Activated naive CD4-positive, alpha-beta T cell treated with anti-CD3 and anti-CD28 coated beads, Interleukin-2, amount 50 U/mL, for 24 hours (primary cell): ENCODE measurements around the gene OR5B21.

Experiments
- H3K27ac Mint-ChIP-seq: one replicate; pipeline ENCODE4 v1.8.0; 2021; ENCODE audit warnings: mild to moderate bottlenecking, mixed read lengths
- H3K27me3 Mint-ChIP-seq: one replicate; pipeline ENCODE4 v1.8.0; 2021; ENCODE audit warnings: mixed read lengths
- H3K36me3 Mint-ChIP-seq: one replicate; pipeline ENCODE4 v1.8.0; 2021; ENCODE audit warnings: mixed read lengths
- H3K4me1 Mint-ChIP-seq: one replicate; pipeline ENCODE4 v1.8.0; 2021; ENCODE audit warnings: mixed read lengths
- H3K4me3 Mint-ChIP-seq: one replicate; pipeline ENCODE4 v1.8.0; 2021; ENCODE audit warnings: mild to moderate bottlenecking, mixed read lengths
- H3K9me3 Mint-ChIP-seq: one replicate; pipeline ENCODE4 v1.8.0; 2021; ENCODE audit warnings: mixed read lengths

Gene OR5B21

GRCh38 chr11:58508005-58508404 lies at the start of gene OR5B21:
Gene OR5B21, minus strand, starts transcription at chr11:58508105. Its CDS starts 0 bp downstream, at chr11:58508105.
- peaks cover 13% of the 10 kb centered on the region for H3K36me3 Mint-ChIP-seq
- no peaks in the 10 kb centered on the region for H3K4me1 Mint-ChIP-seq
- H3K27ac Mint-ChIP-seq = no peak within 1 kb of the TSS
- H3K27me3 Mint-ChIP-seq = no peaks in the 10 kb centered on the region
- H3K9me3 Mint-ChIP-seq = no peaks in the 10 kb centered on the region
- no peak within 1 kb of the TSS for H3K4me3 Mint-ChIP-seq

GRCh38 chr11:58549644-58550043 lies 41.7 kb upstream of the OR5B21 start:
- H3K36me3 Mint-ChIP-seq = peaks cover 55% of the 10 kb centered on the region
- no peaks in the 10 kb centered on the region for H3K9me3 Mint-ChIP-seq
- H3K4me3 Mint-ChIP-seq = no peak overlapping the region
- H3K27me3 Mint-ChIP-seq = no peaks in the 10 kb centered on the region
- H3K27ac Mint-ChIP-seq = no peak overlapping the region
- peaks cover 48% of the 10 kb centered on the region for H3K4me1 Mint-ChIP-seq

GRCh38 chr11:58546841-58547240 lies 38.9 kb upstream of the OR5B21 start:
- H3K27ac Mint-ChIP-seq = no peak overlapping the region
- H3K4me3 Mint-ChIP-seq = no peak overlapping the region
- peaks cover 50% of the 10 kb centered on the region for H3K4me1 Mint-ChIP-seq

GRCh38 chr11:58531865-58532341 lies 24.0 kb upstream of the OR5B21 start:
- peaks cover 60% of the 10 kb centered on the region for H3K36me3 Mint-ChIP-seq
- no peaks in the 10 kb centered on the region for H3K27me3 Mint-ChIP-seq
- H3K4me1 Mint-ChIP-seq = peaks cover 67% of the 10 kb centered on the region
- H3K27ac Mint-ChIP-seq = no peak overlapping the region
- H3K4me3 Mint-ChIP-seq = no peak overlapping the region
- peaks cover 4% of the 10 kb centered on the region for H3K9me3 Mint-ChIP-seq

More at GRCh38 chr11:58546841-58547240, 38.9 kb upstream of the OR5B21 start:
- Mint-ChIP-seq H3K9me3 (no peaks in the 10 kb centered on the region), H3K27me3 (no peaks in the 10 kb centered on the region), H3K36me3 (peaks cover 55% of the 10 kb centered on the region)

GRCh38 chr11:58530236-58530635 lies 22.3 kb upstream of the OR5B21 start:
- H3K9me3 Mint-ChIP-seq = peaks cover 4% of the 10 kb centered on the region
- peaks cover 48% of the 10 kb centered on the region for H3K36me3 Mint-ChIP-seq
- no peak overlapping the region for H3K27ac Mint-ChIP-seq
- peak overlapping the region; percentile 33 for H3K4me3 Mint-ChIP-seq
- H3K27me3 Mint-ChIP-seq = no peaks in the 10 kb centered on the region
- H3K4me1 Mint-ChIP-seq = peaks cover 60% of the 10 kb centered on the region

GRCh38 chr11:58527429-58527828 lies 19.5 kb upstream of the OR5B21 start:
- Mint-ChIP-seq H3K9me3 (no peaks in the 10 kb centered on the region), H3K36me3 (peaks cover 25% of the 10 kb centered on the region), H3K27me3 (no peaks in the 10 kb centered on the region), H3K4me3 (no peak overlapping the region), H3K4me1 (peaks cover 61% of the 10 kb centered on the region), H3K27ac (peak overlapping the region; percentile 14)

GRCh38 chr11:58526721-58527120 lies 18.8 kb upstream of the OR5B21 start:
- no peaks in the 10 kb centered on the region for H3K27me3 Mint-ChIP-seq
- H3K4me3 Mint-ChIP-seq = no peak overlapping the region
- no peaks in the 10 kb centered on the region for H3K9me3 Mint-ChIP-seq
- peaks cover 25% of the 10 kb centered on the region for H3K36me3 Mint-ChIP-seq
- peaks cover 68% of the 10 kb centered on the region for H3K4me1 Mint-ChIP-seq
- peak overlapping the region; percentile 19 for H3K27ac Mint-ChIP-seq

GRCh38 chr11:58525037-58525614 lies 17.2 kb upstream of the OR5B21 start:
- H3K27me3 Mint-ChIP-seq = no peaks in the 10 kb centered on the region
- peak overlapping the region; percentile 95 for H3K27ac Mint-ChIP-seq
- H3K4me3 Mint-ChIP-seq = peak overlapping the region; percentile 92
- peaks cover 17% of the 10 kb centered on the region for H3K36me3 Mint-ChIP-seq
- peaks cover 65% of the 10 kb centered on the region for H3K4me1 Mint-ChIP-seq
- no peaks in the 10 kb centered on the region for H3K9me3 Mint-ChIP-seq

- H3K36me3 Mint-ChIP-seq = peaks cover 11% of the 10 kb centered on the region
- peak overlapping the region; percentile 95 for H3K27ac Mint-ChIP-seq
- no peaks in the 10 kb centered on the region for H3K9me3 Mint-ChIP-seq
- peaks cover 59% of the 10 kb centered on the region for H3K4me1 Mint-ChIP-seq
- H3K4me3 Mint-ChIP-seq = peak overlapping the region; percentile 92
- H3K27me3 Mint-ChIP-seq = no peaks in the 10 kb centered on the region
These were observed 16.5 kb upstream of the OR5B21 start for GRCh38 chr11:58524232-58525036.

GRCh38 chr11:58513747-58514367 lies 6.0 kb upstream of the OR5B21 start:
- Mint-ChIP-seq H3K9me3 (no peaks in the 10 kb centered on the region), H3K27me3 (no peaks in the 10 kb centered on the region), H3K4me1 (no peaks in the 10 kb centered on the region), H3K27ac (no peak overlapping the region), H3K36me3 (peaks cover 1% of the 10 kb centered on the region), H3K4me3 (no peak overlapping the region)

GRCh38 chr11:58511636-58512035 lies 3.7 kb upstream of the OR5B21 start:
- Mint-ChIP-seq H3K27ac (no peak overlapping the region), H3K9me3 (no peaks in the 10 kb centered on the region), H3K4me1 (no peaks in the 10 kb centered on the region), H3K36me3 (peaks cover 9% of the 10 kb centered on the region), H3K4me3 (no peak overlapping the region), H3K27me3 (no peaks in the 10 kb centered on the region)

GRCh38 chr11:58509748-58510147 lies 1.8 kb upstream of the OR5B21 start:
- Mint-ChIP-seq H3K4me3 (no peak overlapping the region), H3K9me3 (no peaks in the 10 kb centered on the region), H3K27ac (no peak overlapping the region), H3K36me3 (peaks cover 9% of the 10 kb centered on the region), H3K4me1 (no peaks in the 10 kb centered on the region), H3K27me3 (no peaks in the 10 kb centered on the region)

- H3K4me1 Mint-ChIP-seq = no peaks in the 10 kb centered on the region
- no peaks in the 10 kb centered on the region for H3K27me3 Mint-ChIP-seq
- no peak overlapping the region for H3K27ac Mint-ChIP-seq
- H3K36me3 Mint-ChIP-seq = peaks cover 9% of the 10 kb centered on the region
- H3K4me3 Mint-ChIP-seq = no peak overlapping the region
- H3K9me3 Mint-ChIP-seq = no peaks in the 10 kb centered on the region
These were observed 909 bp upstream of the OR5B21 start for GRCh38 chr11:58508814-58509213.

- Mint-ChIP-seq H3K4me3 (no peak overlapping the region), H3K27ac (no peak overlapping the region), H3K27me3 (no peaks in the 10 kb centered on the region), H3K9me3 (no peaks in the 10 kb centered on the region), H3K36me3 (peaks cover 13% of the 10 kb centered on the region), H3K4me1 (no peaks in the 10 kb centered on the region)
These were observed 550 bp downstream of the OR5B21 start for GRCh38 chr11:58507355-58507754.

- Mint-ChIP-seq H3K4me1 (no peaks in the 10 kb centered on the region), H3K27me3 (no peaks in the 10 kb centered on the region), H3K4me3 (no peak overlapping the region), H3K9me3 (no peaks in the 10 kb centered on the region), H3K27ac (no peak overlapping the region), H3K36me3 (peaks cover 13% of the 10 kb centered on the region)
These were observed 970 bp downstream of the OR5B21 start for GRCh38 chr11:58506935-58507334.

- no peaks in the 10 kb centered on the region for H3K9me3 Mint-ChIP-seq
- H3K36me3 Mint-ChIP-seq = peaks cover 13% of the 10 kb centered on the region
- no peak overlapping the region for H3K27ac Mint-ChIP-seq
- no peak overlapping the region for H3K4me3 Mint-ChIP-seq
- H3K27me3 Mint-ChIP-seq = no peaks in the 10 kb centered on the region
- H3K4me1 Mint-ChIP-seq = no peaks in the 10 kb centered on the region
These were observed 2.1 kb downstream of the OR5B21 start for GRCh38 chr11:58505849-58506248.
